ENCODE data around the gene CHST12.

GRCh38 chr7:2402687-2403013, 761 bp upstream of the CHST12 start:
- TF ChIP-seq CTCF (IDR thresholded peaks at IDR 0.05) (no peak), TCF7 (CRISPR knock-in tag; IDR thresholded peaks at IDR 0.05; ENCODE audit: low read depth) (no peak), PREB (CRISPR knock-in tag; IDR thresholded peaks at IDR 0.05; ENCODE audit: borderline replicate concordance) (no peak), MAX (CRISPR knock-in tag; IDR thresholded peaks at IDR 0.05) (no peak), IRF2 (CRISPR knock-in tag; IDR thresholded peaks at IDR 0.05; ENCODE audit: borderline replicate concordance, low read depth) (no peak), ZNF121 (CRISPR knock-in tag; IDR thresholded peaks at IDR 0.05) (no peak), MYBL2 (CRISPR knock-in tag; IDR thresholded peaks at IDR 0.05) (no peak), HMGXB4 (CRISPR knock-in tag; IDR thresholded peaks at IDR 0.05) (no peak), MLX (CRISPR knock-in tag; IDR thresholded peaks at IDR 0.05) (no peak)

Measured in WTC11 (cell line).